Activated CD8-positive, alpha-beta memory T cell treated with anti-CD3 and anti-CD28 coated beads, Interleukin-2, amount 50 U/mL, for 4 hours (primary cell): ENCODE measurements around the gene KDR.

ENCODE experiments used
- DNase-seq: peaks from one replicate; pipeline ENCODE4 v3.0.0-alpha.2; 2020

The KDR gene

DNA sequence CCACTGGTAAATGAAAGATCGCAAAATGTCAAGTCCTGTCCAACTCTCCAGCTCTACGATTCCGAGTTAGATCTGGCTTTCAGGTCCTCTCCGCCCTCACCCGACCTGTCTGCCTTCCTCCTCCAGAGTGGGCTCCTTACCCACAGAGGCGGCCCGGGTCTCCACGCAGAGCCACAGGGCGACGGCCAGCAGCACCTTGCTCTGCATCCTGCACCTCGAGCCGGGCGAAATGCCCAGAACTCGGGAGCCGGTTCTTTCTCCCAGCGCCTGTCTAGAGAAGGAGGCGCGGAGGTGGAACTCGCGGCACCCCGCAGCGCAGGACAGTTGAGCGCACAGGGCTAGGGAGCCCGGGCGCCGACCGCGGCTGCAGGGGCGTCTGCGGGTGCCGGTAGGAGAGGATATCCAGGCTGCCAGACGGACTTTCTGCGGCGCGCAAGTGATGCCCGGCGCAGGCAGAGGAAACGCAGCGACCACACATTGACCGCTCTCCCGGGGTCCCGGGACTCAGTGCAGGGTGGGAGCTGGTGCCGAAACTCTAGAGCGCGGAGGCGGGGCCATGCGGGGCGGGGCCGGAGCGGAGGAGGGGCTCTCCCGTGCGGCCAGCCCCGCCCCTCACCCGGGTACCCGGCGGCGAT lies at the start of gene KDR:
Gene KDR, minus strand, starts transcription at position 509 of the 635 bp plus-strand sequence. Its CDS starts 302 bp downstream, at position 207.
- no peak for DNase-seq

DNA sequence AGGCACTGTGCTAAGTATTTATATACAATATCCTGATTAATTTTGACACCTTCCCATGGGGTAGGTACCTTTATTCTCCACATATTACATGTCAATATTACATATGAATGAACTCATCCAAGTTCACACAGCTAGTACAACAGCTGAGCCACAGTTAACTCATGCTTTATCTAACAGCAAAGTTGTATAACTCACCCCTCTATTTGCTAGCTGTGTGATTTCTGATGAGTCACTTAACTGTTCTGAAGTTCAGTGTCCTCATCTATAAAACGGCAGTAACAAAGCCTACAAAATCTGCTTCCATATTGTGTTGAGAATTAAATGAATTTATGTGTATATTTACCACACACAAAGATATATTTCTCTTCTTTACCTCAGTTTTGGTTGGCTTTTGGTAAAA lies 48.2 kb upstream of the KDR start:
- no peak for DNase-seq

DNA sequence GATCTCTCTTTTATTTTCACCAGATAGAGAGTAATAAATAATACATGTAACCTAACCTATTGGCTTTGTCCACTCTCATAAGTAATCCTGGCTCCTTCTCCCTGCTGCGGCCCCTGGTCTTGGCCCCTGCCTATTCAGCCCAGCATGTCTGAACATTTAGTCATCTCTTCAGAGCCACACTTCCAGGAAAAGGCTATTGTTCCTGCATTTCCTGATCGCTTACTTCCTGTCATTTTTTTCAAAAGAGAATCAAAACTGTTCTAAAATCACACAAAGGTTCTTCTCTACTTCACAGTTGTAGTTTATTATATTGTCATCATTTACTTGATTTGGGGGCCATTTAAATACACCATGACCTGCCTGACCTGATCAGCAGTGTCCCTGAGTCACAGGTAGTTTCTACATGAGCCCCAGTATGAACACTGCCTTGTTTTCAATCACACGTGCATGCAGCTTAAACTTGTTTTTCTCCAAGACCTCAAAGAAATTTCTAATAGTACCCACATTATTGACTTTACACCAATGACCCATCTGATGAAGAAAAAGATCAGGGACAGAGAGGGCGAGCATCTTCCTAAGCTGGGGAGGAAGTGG lies 47.4 kb upstream of the KDR start:
- DNase-seq = no peak

DNA sequence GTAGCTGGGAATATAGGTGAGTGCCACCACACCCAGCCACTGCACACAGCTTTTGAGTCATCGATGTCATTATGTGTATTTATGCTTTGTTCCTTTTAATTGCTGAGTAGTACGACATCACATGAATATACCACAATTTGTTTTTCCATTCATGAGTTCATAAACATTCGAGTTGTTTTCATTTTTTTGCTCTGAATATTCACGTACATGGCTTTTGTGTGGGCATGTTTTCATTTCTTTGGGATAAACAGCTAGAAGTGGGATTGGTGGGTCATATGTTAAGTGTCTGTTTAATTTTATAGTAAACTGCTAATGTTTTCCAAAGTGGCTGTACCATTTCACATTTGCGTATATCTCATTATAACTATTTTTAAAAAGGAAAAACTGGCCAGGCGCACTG lies 45.1 kb upstream of the KDR start:
- DNase-seq = no peak

DNA sequence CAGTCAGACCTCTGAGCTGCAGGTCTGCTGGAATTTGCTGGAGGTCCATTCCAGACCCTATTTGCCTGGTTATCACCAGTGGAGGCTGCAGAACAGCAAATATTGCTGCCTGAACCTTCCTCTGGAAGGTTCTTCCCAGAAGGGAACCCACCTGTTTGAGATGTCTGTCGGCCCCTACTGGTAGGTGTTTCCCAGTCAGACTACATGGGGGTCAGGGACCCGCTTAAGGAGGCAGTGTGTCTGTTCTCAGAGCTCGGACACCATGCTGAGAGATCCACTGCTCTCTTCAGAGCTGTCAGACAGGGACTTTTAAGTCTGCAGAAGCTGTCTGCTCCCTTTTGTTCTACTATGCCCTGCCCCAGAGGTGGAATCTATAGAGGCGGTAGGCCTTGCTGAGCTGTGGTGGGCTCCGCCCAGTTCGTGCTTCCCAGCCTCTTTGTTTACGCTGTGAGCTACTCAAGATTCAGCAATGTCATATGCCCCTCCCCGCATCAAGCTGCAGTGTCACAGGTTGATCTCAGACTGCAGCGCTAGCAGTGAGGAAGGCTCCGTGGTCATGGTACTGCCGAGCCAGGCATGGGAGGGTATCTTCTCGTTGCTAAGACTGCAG lies 44.1 kb upstream of the KDR start:
- no peak for DNase-seq

DNA sequence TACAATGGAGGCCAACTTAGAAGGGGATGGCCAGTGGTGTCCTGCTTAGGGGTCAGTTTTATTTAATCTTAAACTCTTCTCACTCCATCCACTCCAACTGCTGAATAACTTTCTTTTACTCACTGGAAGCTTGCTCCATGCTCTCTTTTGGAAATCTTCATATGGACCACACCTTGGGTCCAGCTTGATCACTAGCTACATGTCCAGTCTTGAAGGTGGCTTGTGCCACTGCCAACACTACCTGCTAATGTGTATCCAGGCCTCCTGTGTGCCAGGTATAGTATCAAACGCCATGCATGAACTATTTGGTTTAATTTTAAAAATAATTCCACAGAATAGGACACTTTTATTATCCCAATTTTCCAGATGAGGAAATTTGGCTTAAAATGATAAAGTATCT lies 37.0 kb upstream of the KDR start:
- no peak for DNase-seq

DNA sequence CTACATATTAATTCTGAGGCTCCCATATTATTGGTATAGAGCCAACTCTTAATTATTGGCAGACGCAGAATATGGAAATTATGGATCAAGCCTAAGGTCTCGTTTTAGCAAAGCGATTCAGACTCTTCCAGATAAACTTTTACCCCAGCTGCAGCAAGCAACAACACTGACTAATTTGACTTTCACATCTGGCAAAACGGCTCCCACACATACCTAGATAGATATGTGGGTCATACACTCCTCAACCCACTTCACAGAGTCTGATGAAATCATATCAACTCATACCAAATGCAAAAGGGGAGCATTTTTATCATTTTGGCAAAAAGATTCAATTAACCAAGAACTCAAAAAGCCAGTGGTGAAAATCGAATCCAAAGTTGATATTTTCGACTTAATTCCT lies 36.3 kb upstream of the KDR start:
- DNase-seq = no peak

DNA sequence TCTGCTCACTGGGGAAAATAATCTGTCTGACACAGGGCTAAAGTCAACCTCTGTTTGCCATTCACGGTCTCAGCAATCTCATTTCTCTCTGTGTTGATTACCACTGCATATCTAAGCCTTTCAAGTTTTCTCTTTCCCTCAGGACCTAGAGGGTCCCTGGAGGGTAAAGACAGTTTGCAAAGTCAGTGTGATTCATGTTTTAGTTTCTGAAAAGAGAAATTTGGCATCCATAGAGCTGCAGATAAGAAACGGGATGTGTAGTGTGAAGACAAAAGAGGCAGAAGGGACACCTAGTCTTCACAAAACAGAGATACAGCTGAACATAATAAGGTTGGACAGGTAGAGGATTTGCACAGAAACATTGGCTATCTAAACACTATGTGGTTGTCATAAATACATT lies 34.5 kb upstream of the KDR start:
- DNase-seq = no peak

DNA sequence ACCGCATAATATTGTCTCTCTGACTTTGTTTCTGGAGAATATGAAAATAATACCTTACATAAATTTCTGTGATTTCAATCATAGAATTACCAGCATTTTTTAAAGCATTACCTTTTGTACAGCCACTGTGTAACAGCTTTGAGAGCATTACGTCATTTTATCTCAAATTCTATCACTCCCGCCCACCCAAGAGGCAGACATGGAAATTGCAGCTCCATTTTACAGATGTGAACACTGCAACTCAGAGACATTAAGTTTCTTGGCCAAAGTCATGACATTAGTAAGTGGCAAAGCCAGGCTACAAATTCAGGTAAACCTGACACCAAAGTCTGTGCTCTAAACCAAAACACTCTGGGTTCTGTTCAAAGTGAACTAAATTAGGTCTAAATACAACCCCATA lies 33.6 kb upstream of the KDR start:
- no peak for DNase-seq

DNA sequence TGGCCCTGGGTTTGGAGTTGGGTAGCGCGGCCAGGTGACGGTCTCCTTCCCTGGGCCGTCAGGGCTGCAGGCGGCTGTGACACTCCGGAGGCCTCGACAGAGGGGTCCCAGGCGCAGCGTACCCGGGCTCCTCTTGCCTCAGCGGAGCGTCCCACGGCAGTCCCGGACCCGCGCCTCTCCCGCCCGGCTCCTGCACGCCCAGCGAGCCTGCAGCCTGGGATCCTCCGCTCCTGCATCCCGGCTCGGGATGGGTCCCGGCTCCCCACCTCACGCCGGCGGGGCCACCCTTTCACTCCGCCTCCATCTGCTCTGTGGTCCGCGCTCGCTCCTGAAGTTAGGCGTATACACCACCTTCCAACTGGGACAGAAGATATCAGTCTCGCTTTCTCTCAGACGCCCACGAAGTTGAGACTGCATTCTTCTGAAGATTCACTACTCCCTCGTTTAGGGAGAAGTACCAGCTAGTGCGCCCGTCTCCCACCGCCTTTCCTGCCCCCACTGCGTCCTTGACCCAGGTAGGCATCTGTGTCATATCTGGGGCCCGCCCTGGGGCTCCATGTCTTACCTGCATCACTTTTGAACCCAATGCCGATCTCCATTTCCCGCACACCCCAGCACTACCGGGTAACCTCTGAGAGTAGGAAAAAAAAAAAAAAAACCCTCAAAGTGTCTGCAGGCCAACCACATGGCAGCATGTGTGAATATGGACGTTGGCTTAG lies 32.3 kb upstream of the KDR start:
- DNase-seq = no peak

DNA sequence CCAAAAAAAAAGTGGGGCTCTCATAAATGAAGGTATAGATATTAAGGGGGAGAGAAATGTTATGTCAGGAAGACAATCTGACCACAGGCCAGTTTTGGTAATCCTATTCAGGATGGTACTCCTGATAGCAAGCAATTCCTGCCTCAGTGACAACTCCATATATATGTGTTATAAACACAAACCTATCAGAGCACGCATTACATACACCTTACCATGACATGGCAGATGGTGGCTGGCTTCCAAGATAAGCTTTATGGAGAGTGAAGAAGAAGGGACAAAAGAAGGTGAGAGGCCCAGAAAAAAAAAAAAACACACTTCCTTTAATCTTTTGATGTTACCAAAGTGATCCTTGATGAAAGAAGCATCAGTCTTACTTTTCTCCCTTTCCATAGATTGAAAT lies 29.5 kb upstream of the KDR start:
- no peak for DNase-seq

DNA sequence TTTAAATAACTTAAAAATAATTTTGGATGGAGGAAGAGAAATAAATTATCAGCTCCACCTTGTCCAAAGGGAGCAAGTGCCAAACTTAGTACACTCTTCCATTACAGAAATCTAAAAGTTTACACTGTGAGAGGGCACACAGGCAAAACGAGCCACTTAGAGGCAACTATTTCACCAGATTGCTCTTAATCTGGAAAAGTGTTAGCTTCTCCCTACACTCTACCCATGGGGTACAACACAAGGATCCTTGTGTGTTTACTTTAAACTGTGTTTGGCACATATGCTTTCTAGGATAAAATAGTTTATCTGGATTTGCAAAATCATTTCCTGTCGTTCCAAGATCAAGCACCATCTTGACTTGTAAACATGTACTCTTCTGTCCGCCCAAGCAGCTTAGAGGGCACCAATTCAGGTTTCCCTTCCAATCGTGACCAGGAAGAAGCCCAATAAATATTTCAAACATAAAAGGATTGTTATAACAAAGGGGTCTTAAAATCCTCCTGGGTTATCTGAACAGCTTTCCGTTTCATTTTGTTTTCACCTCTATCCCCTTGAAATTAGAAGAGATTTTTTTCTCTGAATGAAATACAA lies 29.0 kb upstream of the KDR start:
- no peak for DNase-seq

DNA sequence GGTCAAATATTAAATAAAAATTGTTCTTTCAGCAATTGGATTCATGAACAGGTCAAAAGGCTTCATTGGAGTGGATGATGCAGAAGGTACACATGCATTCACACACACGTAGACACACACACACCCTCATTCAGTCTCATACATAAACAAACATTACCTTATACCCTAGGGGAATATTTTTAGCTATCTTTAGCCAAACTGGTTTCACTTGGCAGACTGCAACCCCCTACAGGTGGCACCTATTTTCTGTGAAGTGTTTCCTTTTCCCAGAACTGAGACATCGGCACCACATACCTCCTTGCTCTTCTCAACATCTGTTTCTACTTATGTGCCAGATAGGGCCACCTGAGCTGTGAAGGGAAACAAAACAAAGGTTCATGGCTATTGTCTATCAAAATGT lies 18.5 kb upstream of the KDR start:
- DNase-seq = no peak

DNA sequence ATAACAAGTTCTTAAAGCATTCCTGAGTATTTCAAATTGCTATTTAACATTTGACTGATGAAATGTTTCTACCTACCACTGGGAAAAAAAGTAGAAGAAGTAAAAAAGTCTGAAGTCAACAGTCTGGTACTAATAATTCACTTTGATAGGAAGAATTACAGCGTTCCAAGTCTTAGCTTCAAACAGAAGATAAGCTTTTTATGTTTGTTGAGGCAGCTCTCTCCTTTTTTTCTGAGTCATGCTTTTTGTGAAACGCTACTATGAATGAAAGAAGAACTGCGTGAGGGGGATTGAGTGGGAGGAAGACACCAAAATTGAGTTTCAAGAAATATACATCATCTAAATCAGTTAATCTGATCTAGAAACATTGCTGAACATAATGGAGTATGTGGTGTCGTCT lies 13.0 kb upstream of the KDR start:
- no peak for DNase-seq

DNA sequence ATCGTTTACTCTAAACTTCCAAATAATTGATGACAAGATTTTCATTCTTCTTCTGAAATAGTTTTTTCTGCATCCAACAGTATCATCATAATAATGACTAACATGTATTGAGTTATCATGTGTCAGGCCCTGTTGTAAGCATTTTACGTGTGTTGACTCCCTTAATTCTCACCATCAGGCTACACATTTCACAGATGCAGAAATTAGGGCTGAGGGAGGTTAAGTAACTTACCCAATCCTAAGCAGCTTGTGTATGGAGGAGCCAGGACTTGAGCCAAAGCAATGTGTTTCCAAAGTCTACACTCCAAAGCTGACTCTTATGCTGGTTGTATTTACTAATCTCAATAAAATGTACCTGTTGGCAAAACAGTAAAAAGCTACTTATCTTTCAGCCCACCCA lies 11.2 kb upstream of the KDR start:
- no peak for DNase-seq

DNA sequence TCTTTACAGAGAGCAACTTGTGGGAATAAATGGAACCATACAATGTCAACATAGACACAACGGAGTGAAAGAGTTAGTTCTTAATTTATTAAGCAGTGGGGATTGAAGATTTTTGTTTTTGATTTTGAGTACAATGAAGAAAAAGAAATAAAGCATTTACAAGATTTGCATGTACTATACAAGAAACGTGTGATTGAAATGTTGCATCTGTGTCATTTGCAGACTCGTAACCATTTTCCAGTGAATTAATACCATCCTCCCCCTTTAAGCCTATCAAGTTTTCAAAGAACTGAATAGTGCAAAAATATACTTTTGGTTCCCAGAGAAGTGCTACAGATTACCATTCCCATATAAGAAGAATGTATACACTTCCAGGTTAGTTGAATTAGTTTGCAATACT lies 8.6 kb upstream of the KDR start:
- DNase-seq = no peak

DNA sequence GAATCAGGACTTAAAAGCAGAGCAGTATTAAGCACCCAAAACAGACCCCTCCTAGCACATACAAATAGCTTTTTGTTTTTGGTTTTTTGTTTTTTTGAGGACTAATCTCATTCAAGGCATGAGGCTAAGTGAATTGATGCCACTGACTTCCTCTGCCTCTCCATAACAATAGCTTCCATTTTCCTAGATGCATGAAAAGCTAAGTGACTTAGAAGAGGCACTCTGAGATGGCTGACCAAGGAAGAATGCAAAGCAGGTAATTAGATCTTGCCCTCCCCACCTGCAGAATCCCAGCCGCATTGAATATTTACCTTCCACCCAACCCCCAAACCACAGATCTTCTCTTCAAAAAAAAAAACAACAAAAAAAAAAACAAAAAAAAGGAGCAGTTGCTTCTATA lies 7.4 kb upstream of the KDR start:
- DNase-seq = no peak

DNA sequence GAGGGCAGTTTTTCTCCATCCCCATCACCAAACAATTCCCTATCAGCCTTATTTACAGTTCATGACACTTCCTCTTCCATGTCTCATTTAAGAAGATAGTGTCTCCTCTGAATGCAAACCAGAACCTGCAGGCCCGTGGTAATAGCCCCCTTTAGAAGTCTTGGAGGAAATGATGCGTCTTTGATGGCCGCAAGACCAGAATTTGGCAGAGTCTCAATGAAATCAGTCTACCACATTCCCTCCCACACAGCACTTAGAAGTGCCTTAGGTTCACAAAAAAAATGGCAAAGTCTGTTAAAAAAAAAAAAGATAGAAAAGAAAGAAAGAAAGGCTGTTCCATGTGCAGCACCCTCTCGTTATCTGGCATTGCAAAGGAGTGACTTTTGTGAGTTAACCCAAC lies 2.1 kb upstream of the KDR start:
- no peak for DNase-seq

DNA sequence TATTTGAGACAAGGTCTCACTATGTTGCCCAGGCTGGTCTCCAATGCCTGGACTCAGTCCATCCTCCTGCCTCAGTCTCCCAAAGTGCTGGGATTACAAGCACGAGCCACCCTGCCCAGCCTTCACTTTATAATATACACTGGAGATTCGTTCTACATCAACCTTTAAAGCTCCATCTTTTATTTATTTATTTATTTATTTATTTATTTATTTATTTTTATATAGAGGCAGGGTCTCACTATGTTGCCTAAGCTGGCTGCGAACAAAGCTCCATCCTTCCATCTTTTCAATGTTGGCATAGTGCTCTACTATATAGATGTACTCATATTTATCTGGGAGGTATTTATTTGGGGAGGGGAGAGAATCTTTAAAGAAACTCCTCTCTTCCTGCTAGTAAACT lies 1.7 kb upstream of the KDR start:
- DNase-seq = no peak

DNA sequence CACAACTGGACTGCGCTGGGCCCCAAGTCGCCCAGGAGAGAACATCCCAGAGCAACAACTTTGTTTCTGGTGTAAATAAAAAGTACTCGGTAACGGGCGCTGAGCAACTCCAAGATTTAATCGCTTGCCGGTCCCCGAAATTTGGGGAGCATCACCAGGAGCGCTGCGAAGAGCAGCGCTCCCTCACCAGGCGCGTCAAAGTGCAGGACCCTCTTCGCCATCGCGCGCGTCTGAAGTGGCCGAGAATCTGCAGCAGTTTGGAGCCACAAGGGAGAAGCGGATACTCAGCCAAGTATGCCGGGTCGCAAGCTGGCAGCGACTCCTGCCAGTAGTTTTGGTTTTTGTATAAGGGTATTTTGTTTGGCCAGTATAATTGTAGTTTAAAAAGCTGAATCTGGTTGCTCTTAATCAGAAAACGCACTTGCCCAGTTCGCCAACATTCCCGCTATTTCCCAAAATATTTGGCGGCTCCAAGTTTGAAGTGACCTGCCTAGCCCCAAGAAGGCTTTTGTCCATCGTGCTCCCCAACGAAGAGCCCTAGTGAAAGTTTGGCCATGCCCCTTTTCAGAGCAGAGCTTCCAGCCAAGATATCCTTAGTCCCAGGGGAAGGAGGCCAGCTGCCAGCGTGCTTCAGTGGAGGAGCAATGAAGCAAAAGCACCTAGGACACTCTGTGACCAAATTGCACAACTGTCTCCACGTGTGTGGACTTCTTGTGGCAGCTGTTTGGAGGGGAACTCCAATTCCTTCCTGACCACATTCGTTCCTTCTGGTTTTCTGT lies 557 bp upstream of the KDR start:
- DNase-seq = no peak

DNA sequence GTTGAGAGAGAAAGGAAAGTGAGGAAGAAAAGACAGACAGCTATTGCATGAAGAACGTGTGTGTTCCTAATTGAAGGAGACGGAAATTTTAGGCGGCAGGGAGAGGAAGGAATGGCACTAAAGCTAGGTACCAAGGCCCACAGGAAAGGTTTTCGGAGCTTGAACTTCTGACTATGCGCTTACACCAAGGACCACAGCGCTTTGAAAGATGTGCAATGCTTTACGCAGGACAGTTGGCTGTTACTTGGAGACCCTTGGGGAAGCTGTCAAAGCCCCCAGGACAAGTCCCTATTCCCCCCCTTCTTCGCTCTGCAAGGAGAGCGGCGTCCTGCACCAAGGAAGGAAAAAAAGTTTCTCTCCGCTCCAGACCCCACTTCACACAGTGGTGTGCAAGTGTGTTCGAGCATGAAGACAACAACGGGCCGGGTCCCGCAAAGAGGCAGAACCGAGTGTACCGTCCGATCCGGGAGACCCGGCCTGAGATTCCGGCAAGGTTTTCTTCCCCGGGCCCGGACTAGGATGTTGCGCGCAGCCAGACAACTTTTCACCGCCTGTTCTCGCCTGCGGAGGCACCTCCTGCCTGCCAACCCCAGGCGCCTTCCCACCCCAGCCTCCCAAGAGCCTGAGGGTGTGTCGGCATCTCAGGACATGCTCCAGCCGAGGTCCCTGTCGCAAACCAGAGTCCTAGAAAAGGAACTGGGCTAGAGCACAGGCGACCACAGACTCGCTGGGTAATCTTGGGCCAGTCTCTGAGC lies 896 bp downstream of the KDR start:
- DNase-seq = no peak

DNA sequence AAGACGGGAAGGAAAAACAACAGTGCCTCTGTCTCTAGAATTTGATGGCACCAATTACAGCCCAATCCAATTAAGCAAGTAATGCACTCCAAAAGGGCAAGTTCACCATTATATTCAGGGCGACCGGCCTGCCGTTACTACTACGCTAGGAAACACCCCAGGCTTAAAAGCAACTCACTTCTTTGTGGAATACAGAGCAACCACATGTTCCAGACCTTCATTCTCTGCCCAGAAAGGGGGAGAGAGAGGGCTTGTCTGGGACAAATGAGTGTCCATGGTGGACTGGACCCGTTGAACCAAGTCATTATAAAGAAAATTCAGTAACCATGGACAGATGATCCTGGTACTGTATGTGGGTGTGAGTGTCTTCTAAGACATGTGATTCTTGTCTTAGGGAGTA lies 1.6 kb downstream of the KDR start:
- no peak for DNase-seq
